Stimulated activated CD4-positive, alpha-beta T cell treated with anti-CD3 and anti-CD28 coated beads, Interleukin-1b, Interleukin-23, amount 100 ng/mL, for 24 hours (primary cell): ENCODE results near the gene KLHL14.

Experiments
- DNase-seq, 4 experiments: peaks; one replicate each; pipeline ENCODE4 v3.0.0-alpha.2; 2020; ENCODE audit warnings: low read depth in 4 of 4, low spot score in 1 of 4

Gene KLHL14

GRCh38 chr18:32770666-32771168 is 2.1 kb downstream of the KLHL14 start:
- DNase-seq = no peak

GRCh38 chr18:32770054-32770665 is 2.7 kb downstream of the KLHL14 start:
- no peak for DNase-seq

DNA sequence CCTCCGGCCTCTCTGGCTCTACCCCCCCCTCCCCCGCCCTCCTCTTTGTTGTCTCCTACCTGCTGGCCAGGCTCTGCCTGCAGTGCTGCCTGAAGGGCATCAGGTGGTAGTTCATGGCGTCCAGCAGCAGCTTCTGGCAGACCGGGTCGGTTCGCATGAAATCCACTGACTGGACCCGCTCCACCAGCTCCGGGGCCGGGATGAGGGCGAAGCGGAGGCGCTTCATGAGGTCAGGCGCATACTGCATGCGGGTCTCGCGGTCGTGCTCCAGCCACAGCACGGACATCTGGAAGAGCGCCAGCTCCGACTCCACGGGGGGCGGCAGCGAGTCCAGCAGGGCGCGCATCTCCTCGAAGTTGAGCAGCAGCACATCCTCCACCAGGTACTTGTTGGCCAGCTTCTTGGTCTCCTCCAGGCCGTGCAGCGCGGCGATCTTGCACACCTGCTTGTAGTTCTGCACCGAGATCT is 3.2 kb downstream of the KLHL14 start:
- DNase-seq = no peak

- DNase-seq = no peak
These were observed 3.7 kb downstream of the KLHL14 start for GRCh38 chr18:32769071-32769585.

GRCh38 chr18:32767400-32767799 is 5.4 kb downstream of the KLHL14 start:
- DNase-seq = no peak

GRCh38 chr18:32764611-32765244 is 8.1 kb downstream of the KLHL14 start:
- DNase-seq = no peak

DNA sequence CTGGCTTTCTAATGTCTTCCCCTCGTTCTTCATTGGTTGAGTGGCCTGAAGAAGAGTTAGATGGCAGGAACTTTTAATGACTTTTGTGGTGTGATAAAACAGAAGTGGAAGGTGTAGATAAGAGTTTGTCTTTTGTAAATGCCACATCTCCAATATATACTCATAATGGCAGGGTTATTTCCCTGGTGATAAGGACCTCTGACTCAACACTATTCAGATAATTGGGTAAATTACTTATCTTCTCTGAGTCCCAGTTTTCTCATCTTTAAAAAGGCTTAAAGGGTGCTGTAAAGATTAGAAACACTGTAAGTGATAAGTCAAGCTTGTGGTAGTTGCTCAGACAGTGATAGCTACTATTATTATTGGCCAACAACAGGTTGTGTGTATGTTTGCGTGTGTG is 9.5 kb downstream of the KLHL14 start:
- DNase-seq = no peak

- DNase-seq = no peak
These were observed 11.6 kb downstream of the KLHL14 start for GRCh38 chr18:32761231-32761630.

DNA sequence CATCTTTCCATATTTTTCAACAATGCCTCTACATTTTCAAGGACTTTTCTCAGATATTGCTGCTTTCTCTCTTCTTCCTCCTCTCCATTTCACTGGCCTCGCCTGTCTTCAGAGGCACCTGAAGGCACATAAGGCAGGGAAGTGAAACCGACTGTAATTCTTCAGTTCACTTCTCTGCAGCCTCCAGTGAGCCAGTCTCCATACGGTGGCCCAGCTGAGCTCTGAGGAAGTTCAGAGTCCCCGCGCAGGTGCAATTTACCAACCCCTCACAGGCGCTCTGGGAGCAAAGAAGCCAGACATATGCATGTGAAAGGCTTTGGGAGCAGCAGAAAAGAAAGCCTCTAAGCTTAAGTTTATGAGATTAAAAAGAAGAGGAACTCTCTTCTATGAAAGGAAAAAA is 12.4 kb downstream of the KLHL14 start:
- DNase-seq = no peak

GRCh38 chr18:32759611-32760167 is 13.1 kb downstream of the KLHL14 start:
- DNase-seq = no peak

GRCh38 chr18:32754508-32755263 is 18.1 kb downstream of the KLHL14 start:
- DNase-seq = no peak

- no peak for DNase-seq
These were observed 19.1 kb downstream of the KLHL14 start for GRCh38 chr18:32753656-32754260.

DNA sequence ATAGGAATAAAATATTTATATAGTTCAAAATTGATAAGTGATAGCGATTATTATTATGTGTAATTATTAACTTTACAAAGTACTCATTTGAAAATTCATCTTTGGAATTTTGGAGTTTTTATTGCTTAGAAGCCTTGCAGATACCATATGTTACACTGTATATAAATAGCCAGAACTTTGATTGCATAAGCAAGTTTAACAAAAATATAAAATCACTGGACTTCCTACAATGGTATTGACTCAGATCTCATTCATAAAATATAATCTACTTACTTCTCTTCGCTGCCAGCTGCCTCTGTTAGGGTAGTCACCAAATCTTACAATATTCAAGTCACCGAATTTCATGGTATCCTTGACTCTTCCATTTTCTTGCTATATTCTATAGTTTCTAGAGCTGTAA is 22.5 kb downstream of the KLHL14 start:
- DNase-seq = no peak

DNA sequence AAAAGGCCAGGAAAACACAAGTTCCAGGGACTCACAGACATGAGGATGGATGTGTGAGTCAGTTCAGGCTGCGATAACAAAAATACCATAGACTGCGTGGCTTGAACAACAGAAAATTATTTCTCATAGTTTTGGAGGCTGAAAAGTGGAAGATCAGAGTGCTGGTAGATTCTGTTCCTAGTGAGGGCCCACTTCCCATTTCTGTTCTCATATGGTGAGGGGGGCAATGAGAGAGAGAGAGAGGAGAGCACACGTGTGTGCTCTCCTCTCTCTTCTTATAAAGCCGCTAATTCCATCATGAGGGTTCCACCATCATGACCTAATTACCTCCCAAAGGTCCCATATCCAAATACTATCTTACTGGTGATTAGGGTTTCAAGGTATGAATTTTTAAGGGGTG is 23.0 kb downstream of the KLHL14 start:
- no peak for DNase-seq

DNA sequence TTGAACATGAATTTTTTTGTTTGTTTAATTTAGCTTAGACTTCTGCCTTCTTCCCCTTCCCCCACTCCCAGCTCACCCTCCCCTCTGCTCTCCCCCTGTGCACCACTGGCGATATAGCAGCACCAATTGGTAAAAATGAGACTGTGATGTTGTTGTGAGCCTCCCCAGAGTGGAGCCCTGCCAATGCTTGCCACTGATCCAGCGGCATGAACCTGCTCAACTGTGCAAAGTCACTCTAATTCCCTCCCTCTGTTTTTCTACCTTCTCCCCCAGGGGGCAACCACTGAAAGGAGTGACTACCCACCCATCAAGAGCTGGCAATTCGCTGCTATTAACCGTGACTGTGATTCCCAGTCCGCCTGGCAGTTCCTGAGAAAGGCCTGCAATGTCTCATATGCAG is 30.2 kb downstream of the KLHL14 start:
- no peak for DNase-seq

- no peak for DNase-seq
These were observed 37.0 kb downstream of the KLHL14 start for GRCh38 chr18:32735781-32736180.

DNA sequence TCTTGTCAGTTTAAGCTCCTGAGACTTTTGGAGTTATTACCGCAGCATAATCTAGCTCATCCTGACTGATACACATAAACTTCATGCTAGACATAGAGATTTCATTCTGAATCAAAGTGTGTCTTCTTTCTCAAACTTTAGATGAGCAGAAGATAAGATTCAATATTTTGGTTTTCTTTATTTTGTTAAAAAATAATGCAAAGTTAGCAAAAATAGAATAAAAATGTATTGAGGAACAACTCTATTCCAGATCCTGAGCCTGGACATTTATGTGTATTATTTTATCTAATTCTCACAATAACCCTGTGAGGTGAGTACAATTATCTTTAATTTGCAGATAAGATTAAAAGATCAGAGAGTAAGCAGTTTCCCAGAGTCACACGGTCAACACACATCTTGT is 38.4 kb downstream of the KLHL14 start:
- DNase-seq = no peak

DNA sequence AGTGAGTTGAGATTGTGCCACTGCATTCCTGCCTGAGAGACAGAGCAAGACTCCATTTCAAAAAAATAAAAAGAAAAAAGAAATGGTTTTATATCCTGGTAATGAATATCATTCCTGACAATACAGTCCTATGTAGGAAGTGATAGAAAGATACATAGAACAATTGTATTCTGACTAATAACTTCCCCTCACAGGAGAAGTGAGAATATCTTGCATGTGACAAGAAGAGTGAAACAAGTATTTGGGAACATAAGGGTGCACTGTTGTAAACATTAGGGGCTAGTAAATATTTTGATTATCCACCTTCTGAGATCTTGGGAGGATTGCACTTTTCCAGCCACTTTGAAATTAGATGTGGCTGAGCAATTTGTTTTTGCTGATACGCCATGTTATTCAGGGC is 40.7 kb downstream of the KLHL14 start:
- DNase-seq = no peak

DNA sequence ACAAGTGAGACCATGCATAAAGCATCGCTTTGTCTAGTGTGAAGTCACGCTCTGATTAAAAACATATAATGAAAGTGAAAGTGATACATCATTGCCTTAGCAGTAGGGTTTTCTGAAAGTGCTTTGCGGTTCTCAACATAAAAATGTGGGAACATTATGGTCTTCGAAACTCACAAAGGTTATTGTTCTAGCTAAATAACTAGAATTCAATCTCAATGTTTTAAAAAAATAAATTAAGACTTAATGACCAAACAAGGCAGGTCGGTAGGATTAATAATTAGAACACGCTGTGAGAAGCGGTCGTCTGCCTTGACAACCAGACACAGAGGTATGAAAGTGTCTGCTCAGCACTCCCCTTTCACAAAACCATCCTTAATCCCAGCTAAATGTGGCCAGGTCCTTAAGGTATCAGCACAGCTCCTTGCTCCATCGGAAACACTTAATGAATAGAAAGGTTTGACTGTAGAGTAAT is 42.2 kb downstream of the KLHL14 start:
- DNase-seq = no peak

DNA sequence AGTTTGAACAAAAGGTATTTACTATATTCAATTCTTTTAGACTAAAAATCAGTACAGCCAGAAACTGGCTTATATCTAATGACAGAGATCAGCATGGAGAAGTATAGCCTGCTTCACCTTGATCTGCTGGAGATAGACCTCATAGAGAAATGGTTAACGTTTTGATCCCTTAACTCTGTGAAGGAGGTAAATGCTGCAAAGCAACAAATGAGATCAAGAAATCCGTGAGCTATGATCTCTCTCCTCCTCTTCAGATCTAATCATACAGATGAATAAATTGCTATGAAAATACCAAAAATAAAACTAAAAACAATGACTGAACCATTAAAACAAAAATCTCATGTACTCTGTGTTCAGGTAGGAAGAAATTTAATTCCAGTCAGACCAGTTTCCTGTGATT is 42.8 kb downstream of the KLHL14 start:
- DNase-seq = no peak
